Right lobe of liver (tissue), 6 donors: ENCODE results near the gene DNAJC19. TPM values are rescaled to one million over a fixed set of nuclear protein-coding genes. Genes with fewer than 3 reads are reported as not detected.

Source experiments
- ATAC-seq, 4 donors: fragments of 200-7000 bp; cut with Tn5 transposase; one replicate each; pipeline ENCODE4 v1.9.1; 2020; ENCODE audit warnings: mild to moderate bottlenecking in 4 of 4, moderate library complexity in 4 of 4
- DNase-seq, 3 donors: peaks; one replicate each; pipeline ENCODE4 v3.0.0-alpha.2; 2020
- H3K27ac ChIP-seq, 3 donors: fragments of 200-600 bp; one replicate each; pipeline ENCODE4 v1.8.0; 2022
- H3K27me3 ChIP-seq, 2 donors: fragments of 200-600 bp; one replicate each; pipeline ENCODE4 v1.8.0; 2022
- H3K36me3 ChIP-seq, 4 donors: fragments of 200-600 bp; sonication (generic) in 1 of 4; one replicate each; pipeline versions ENCODE4 v1.5.1 to v1.8.0; 2017 to 2022; ENCODE audit warnings: control low read depth in 1 of 4
- H3K4me1 ChIP-seq, 4 donors: fragments of 200-600 bp; sonication (generic) in 1 of 4; one replicate each; pipeline versions ENCODE4 v1.5.1 to v1.8.0; 2017 to 2022; ENCODE audit warnings: control low read depth in 1 of 4
- H3K4me3 ChIP-seq, 3 donors: fragments of 200-600 bp; one replicate each; pipeline ENCODE4 v1.8.0; 2022
- H3K9me3 ChIP-seq, 4 donors: fragments of 200-600 bp; sonication (generic) in 1 of 4; one replicate each; pipeline versions ENCODE4 v1.5.1 to v1.8.0; 2017 to 2022; ENCODE audit warnings: control low read depth in 1 of 4
- POLR2A ChIP-seq: fragments of 450-650 bp; IDR thresholded peaks from one replicate; pipeline ENCODE4 v1.6.1; 2017; ENCODE audit warnings: antibody characterized with exemption, mild to moderate bottlenecking
- WGBS: methylation state at CpG from one replicate; pipeline ENCODE4 v1.1.6; 2018; ENCODE audit warnings: low coverage, low lambda C conversion rate; ENCODE audit not compliant: insufficient coverage; ENCODE audit errors: missing lambda C conversion rate; 5-methylcytosine and 5-hydroxymethylcytosine counted together
- intact Hi-C, 2 donors: fragments of 100-400 bp; cut with DNase I; formaldehyde crosslinking; loops; one replicate each; pipeline versions ENCODE4 v1.11.2 to v1.14.1; 2022
- total RNA-seq, 6 experiments: library from RNA; depleted of rRNA in 2 of 6; stranded (reverse); fragments of >200 nt in 2 of 6; fragmentation: NEBNext Ultra II Directional in 3 of 6; extraction: Animal tissue kit (Norgen Biotek cat#: 25700) in 3 of 6; gene quantifications; one replicate each; pipeline versions ENCODE4 v1.1.0 to v1.2.4, GENCODE V29; 2016 to 2023
- TF ChIP-seq, protein P1 (sequence below), 4 donors: fragments of 200-600 bp in 3 of 4; fragments of 450-650 bp in 1 of 4; IDR thresholded peaks; one replicate each; pipeline versions ENCODE4 v1.5.1 to v1.8.0; 2016 to 2022; ENCODE audit warnings: antibody characterized with exemption in 4 of 4, mild to moderate bottlenecking in 2 of 4
- donor health status: DM: no; HTN: yes; CAD: no.
- donor health status: DM: no; HTN: no; CAD: no.
- donor health status: DM: no; HTN: no; CAD: no.
- donor health status: DM: no; HTN: yes; CAD: no.
- donor health status: DM: no; HTN: yes; CAD: no.

The DNAJC19 gene
- total RNA-seq, 6 experiments from 2014 or later, result 21.0 to 52.8 (median 28.5) TPM

DNA sequence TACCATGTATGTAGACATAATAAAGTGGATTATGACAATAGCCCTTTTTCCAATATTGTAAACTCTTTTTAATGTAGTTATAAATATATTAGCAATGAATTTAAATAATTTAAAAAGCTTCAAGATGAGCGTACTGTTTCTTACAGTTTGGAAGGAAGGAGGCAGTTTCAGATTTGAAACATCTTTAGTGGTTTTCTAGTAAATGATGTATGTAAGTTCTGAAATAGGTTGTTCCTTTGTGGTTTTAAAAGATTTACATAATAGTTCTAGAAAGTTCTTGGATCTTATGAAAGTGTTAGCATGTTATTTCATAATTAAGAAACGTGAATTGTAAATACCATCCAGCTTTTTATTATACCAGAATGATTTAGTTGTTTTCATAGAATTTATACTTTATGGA, 16.0 kb downstream of the DNAJC19 start:
- DNase-seq (no peak), ATAC-seq (no peak)
- Histone ChIP-seq H3K36me3 (peaks cover 0 to 35% (median 13%) of the 10 kb centered on the region in 4 donors), H3K4me1 (no peaks in the 10 kb centered on the region), H3K27ac (no peak overlapping the region), H3K4me3 (no peak overlapping the region), H3K27me3 (no peaks in the 10 kb centered on the region), H3K9me3 (no peaks in the 10 kb centered on the region)
- 72% methylated on average over 2 of the region's 2 CpGs for WGBS
- TF ChIP-seq, protein P1, sequence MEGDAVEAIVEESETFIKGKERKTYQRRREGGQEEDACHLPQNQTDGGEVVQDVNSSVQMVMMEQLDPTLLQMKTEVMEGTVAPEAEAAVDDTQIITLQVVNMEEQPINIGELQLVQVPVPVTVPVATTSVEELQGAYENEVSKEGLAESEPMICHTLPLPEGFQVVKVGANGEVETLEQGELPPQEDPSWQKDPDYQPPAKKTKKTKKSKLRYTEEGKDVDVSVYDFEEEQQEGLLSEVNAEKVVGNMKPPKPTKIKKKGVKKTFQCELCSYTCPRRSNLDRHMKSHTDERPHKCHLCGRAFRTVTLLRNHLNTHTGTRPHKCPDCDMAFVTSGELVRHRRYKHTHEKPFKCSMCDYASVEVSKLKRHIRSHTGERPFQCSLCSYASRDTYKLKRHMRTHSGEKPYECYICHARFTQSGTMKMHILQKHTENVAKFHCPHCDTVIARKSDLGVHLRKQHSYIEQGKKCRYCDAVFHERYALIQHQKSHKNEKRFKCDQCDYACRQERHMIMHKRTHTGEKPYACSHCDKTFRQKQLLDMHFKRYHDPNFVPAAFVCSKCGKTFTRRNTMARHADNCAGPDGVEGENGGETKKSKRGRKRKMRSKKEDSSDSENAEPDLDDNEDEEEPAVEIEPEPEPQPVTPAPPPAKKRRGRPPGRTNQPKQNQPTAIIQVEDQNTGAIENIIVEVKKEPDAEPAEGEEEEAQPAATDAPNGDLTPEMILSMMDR (IDR thresholded peaks at IDR 0.05), result no peak
- no peak for TF ChIP-seq POLR2A
- intact Hi-C loops, result no loop called here

DNA sequence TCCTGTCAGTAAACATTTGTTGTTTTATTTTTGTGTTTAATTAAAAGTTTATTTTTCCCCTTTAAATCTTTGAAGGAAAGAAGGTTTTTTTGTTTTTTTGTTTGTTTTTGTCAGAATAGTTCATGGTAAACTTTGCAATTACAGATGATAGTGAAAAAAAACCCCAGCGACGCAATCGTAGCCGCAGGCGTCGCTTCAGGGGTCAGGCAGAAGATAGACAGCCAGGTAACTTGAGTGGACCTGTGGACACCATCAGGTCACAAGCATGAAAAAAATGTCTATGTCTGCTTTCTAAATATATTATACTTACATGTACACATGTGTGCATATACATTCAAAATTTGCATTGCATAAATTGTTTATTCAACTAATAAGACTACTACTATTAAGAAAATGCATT, 18.6 kb downstream of the DNAJC19 start:
- no peaks in the 10 kb centered on the region for H3K9me3 ChIP-seq
- H3K4me3 ChIP-seq, result no peak overlapping the region
- DNase-seq (no peak), ATAC-seq (no peak)
- H3K27ac ChIP-seq, result no peak overlapping the region
- H3K27me3 ChIP-seq, result no peaks in the 10 kb centered on the region
- peaks cover 0 to 54% (median 19%) of the 10 kb centered on the region in 4 donors for H3K36me3 ChIP-seq
- intact Hi-C loops, result no loop called here
- H3K4me1 ChIP-seq, result no peaks in the 10 kb centered on the region
- 96% methylated on average over 6 of the region's 6 CpGs for WGBS
- TF ChIP-seq, protein P1 (IDR thresholded peaks at IDR 0.05), result no peak

DNA sequence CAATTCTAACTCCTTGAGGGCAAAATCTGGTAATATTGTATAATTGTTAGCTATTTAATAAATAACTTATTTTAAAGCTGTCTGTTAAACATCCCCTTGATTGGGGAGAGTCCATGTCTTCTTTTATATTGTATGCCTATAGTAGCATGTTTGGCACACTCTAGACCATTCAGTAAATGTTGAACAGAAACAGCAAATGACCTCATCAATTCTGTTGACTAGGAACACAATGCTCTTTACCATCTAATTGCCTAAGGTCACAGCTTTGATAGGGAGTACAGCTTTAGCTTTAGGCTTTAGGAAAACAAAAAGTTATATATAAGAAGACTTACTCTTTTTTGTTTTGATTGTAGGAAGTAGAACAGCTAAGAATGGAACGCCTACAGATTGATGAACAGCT, 27.0 kb downstream of the DNAJC19 start:
- Histone ChIP-seq H3K4me3 (no peak overlapping the region), H3K27me3 (no peaks in the 10 kb centered on the region), H3K36me3 (peaks cover 0 to 91% (median 12%) of the 10 kb centered on the region in 4 donors), H3K4me1 (no peaks in the 10 kb centered on the region), H3K27ac (no peak overlapping the region), H3K9me3 (no peaks in the 10 kb centered on the region)
- DNase-seq, result no peak
- TF ChIP-seq POLR2A, result no peak
- TF ChIP-seq, protein P1 (IDR thresholded peaks at IDR 0.05), result no peak
- WGBS, result 100% methylated on average over 1 of the region's 1 CpG
- intact Hi-C loops, result no loop called here
- no peak for ATAC-seq

DNA sequence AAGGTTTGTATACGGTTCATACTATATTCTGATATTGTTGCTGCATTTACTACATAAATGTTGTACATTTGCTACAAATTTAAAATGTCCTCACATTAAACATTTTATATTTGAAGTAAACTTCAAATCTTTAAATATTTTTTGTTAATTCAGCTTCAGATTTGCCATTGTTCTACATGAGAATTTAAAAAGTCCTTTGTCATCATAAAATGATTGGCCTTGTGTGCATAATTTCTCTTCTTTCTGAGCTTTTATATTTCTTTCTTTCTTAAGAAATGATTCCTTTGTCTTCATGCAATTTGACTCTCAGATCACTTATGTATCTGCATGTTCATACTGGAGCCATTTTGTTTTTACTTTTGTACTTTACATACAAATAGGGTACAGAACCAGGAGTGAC, 28.0 kb downstream of the DNAJC19 start:
- Histone ChIP-seq H3K9me3 (no peaks in the 10 kb centered on the region), H3K27me3 (no peaks in the 10 kb centered on the region), H3K27ac (no peak overlapping the region), H3K36me3 (peaks cover 0 to 93% (median 14%) of the 10 kb centered on the region in 4 donors), H3K4me3 (no peak overlapping the region), H3K4me1 (no peaks in the 10 kb centered on the region)
- 100% methylated on average over 1 of the region's 1 CpG for WGBS
- TF ChIP-seq, protein P1 (IDR thresholded peaks at IDR 0.05), result no peak
- TF ChIP-seq POLR2A, result no peak
- ATAC-seq, result no peak
- DNase-seq, result no peak
- intact Hi-C loops, result no loop called here

DNA sequence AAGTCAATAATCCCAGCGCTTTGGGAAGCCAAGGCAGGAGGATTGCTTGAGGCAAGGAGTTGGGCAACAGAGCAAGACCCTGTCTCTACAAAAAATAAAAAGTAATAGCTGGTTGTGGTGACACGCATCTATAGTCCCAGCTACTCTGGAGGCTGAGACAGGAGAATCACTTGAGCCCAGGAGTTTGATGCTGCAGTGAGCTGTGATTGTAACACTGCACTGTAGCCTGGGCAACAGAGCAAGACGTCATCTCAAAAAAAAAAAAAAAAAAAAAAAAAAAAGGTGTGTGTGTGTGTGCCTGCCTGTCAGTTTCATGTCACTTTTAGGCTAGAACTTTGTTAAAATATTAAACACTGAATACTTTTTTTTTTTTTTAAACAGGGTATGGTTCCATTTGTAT, 28.4 kb downstream of the DNAJC19 start:
- Histone ChIP-seq H3K4me1 (no peaks in the 10 kb centered on the region), H3K36me3 (peaks cover 0 to 93% (median 15%) of the 10 kb centered on the region in 4 donors), H3K9me3 (no peaks in the 10 kb centered on the region), H3K4me3 (no peak overlapping the region), H3K27me3 (no peaks in the 10 kb centered on the region), H3K27ac (no peak overlapping the region)
- no peak for TF ChIP-seq POLR2A
- ATAC-seq, result no peak
- no peak for DNase-seq
- WGBS, result 83% methylated on average over 3 of the region's 3 CpGs
- intact Hi-C loops, result no loop called here
